ENCODE data around the gene BMPER.

BMPER gene

GRCh38 chr7:33907625-33908024 is 2.3 kb downstream of the BMPER start:
- Histone ChIP-seq H3K27ac (ENCODE audit: extremely low read depth, low read depth, low read length) (no peak overlapping the region), H3K4me3 (ENCODE audit: low read depth, low read length) (no peak overlapping the region), H3K36me3 (ENCODE audit: control insufficient read depth in 2 of 2, insufficient read depth in 1 of 2, low read length in 2 of 2) (no peaks in the 10 kb centered on the region), H3K4me1 (ENCODE audit: control insufficient read depth, insufficient read depth, low read length) (peaks cover 10% of the 10 kb centered on the region; the same call in 1 of the 2 replicates), H3K9me3 (ENCODE audit: control insufficient read depth, insufficient read depth, low read depth, low read length) (no peaks in the 10 kb centered on the region)
- POLR2A ChIA-PET = no interaction called here
- no peak for TF ChIP-seq ZNF510 (tag by site-specific recombination; IDR thresholded peaks at IDR 0.05; ENCODE audit: insufficient replicate concordance)
- peak; percentile 39; the same call in 1 of the 2 replicates for TF ChIP-seq SCRT2 (tag by site-specific recombination; IDR thresholded peaks at IDR 0.05)
- CTCF ChIA-PET = interaction anchor here (0.9 to 4.5 kb wide), 5 partner anchors 12 to 721 kb away, joined by 3 to 30 read pairs (median 11); no protein-coding TSS in a partner anchor

GRCh38 chr7:33909318-33909717 is 4.0 kb downstream of the BMPER start:
- peaks cover 3% of the 10 kb centered on the region; the same call in 1 of the 2 replicates for H3K4me1 ChIP-seq (ENCODE audit: control insufficient read depth, insufficient read depth, low read length)
- TF ChIP-seq TCF7L2 (IDR thresholded peaks at IDR 0.05; ENCODE audit: borderline replicate concordance, low read depth, low read length) = no peak
- no peak for TF ChIP-seq SALL2 (tag by site-specific recombination; IDR thresholded peaks at IDR 0.05; ENCODE audit: borderline replicate concordance)
- no peak for TF ChIP-seq KLF7 (tag by site-specific recombination; IDR thresholded peaks at IDR 0.05; ENCODE audit: borderline replicate concordance)
- no peak for TF ChIP-seq GFI1B (tag by site-specific recombination; IDR thresholded peaks at IDR 0.05)
- TF ChIP-seq ZNF658 (tag by site-specific recombination; IDR thresholded peaks at IDR 0.05) = no peak
- no peak overlapping the region for H3K27ac ChIP-seq (ENCODE audit: extremely low read depth, low read depth, low read length)
- no peak overlapping the region for H3K4me3 ChIP-seq (ENCODE audit: low read depth, low read length)
- POLR2A ChIA-PET = interaction anchor here (0.6 kb wide), 1 partner anchor 32 kb away, joined by 3 read pairs; no protein-coding TSS in a partner anchor
- no peaks in the 10 kb centered on the region for H3K36me3 ChIP-seq (ENCODE audit: control insufficient read depth in 2 of 2, insufficient read depth in 1 of 2, low read length in 2 of 2)
- H3K9me3 ChIP-seq (ENCODE audit: control insufficient read depth, insufficient read depth, low read depth, low read length) = no peaks in the 10 kb centered on the region
- CTCF ChIA-PET = interaction anchor here (0.7 to 4.5 kb wide), 6 partner anchors 13 to 179 kb away, joined by 3 to 30 read pairs (median 8); no protein-coding TSS in a partner anchor

- Histone ChIP-seq H3K4me3 (ENCODE audit: low read depth, low read length) (no peak overlapping the region), H3K4me1 (ENCODE audit: control insufficient read depth, insufficient read depth, low read length) (peaks cover 3% of the 10 kb centered on the region; the same call in 1 of the 2 replicates), H3K27ac (ENCODE audit: extremely low read depth, low read depth, low read length) (no peak overlapping the region), H3K36me3 (ENCODE audit: control insufficient read depth in 2 of 2, insufficient read depth in 1 of 2, low read length in 2 of 2) (no peaks in the 10 kb centered on the region), H3K9me3 (ENCODE audit: control insufficient read depth, insufficient read depth, low read depth, low read length) (no peaks in the 10 kb centered on the region)
- ChIA-PET POLR2A (no interaction called here), CTCF (interaction anchor here (0.7 to 4.5 kb wide), 6 partner anchors 14 to 178 kb away, joined by 3 to 30 read pairs (median 8); no protein-coding TSS in a partner anchor)
- no peak for TF ChIP-seq RBAK (tag by site-specific recombination; IDR thresholded peaks at IDR 0.05)
Observed at GRCh38 chr7:33909755-33910154, 4.4 kb downstream of the BMPER start.

GRCh38 chr7:33910756-33911155 is 5.4 kb downstream of the BMPER start:
- CTCF ChIA-PET = interaction anchor here (0.6 to 4.5 kb wide), 5 partner anchors 11 to 177 kb away, joined by 3 to 30 read pairs (median 4); no protein-coding TSS in a partner anchor
- POLR2A ChIA-PET = interaction anchor here (0.6 kb wide), 1 partner anchor 101 kb away, joined by 7 read pairs; no protein-coding TSS in a partner anchor
- H3K4me3 ChIP-seq (ENCODE audit: low read depth, low read length) = no peak overlapping the region
- no peaks in the 10 kb centered on the region for H3K36me3 ChIP-seq (ENCODE audit: control insufficient read depth in 2 of 2, insufficient read depth in 1 of 2, low read length in 2 of 2)
- peaks cover 3% of the 10 kb centered on the region; the same call in 1 of the 2 replicates for H3K4me1 ChIP-seq (ENCODE audit: control insufficient read depth, insufficient read depth, low read length)
- no peaks in the 10 kb centered on the region for H3K9me3 ChIP-seq (ENCODE audit: control insufficient read depth, insufficient read depth, low read depth, low read length)
- H3K27ac ChIP-seq (ENCODE audit: extremely low read depth, low read depth, low read length) = no peak overlapping the region
- no peak for TF ChIP-seq ZNF571 (tag by site-specific recombination; IDR thresholded peaks at IDR 0.05)
- no peak for TF ChIP-seq ZNF19 (tag by site-specific recombination; IDR thresholded peaks at IDR 0.05; ENCODE audit: low read depth)
- no peak for TF ChIP-seq ZNF677 (tag by site-specific recombination; IDR thresholded peaks at IDR 0.05)
- TF ChIP-seq ZNF175 (tag by site-specific recombination; IDR thresholded peaks at IDR 0.05) = no peak
- no peak for TF ChIP-seq ZSCAN5A (tag by site-specific recombination; IDR thresholded peaks at IDR 0.05)
- no peak for TF ChIP-seq ZNF585B (tag by site-specific recombination; IDR thresholded peaks at IDR 0.05)
- TF ChIP-seq ZNF621 (tag by site-specific recombination; IDR thresholded peaks at IDR 0.05) = no peak
- TF ChIP-seq HOXC10 (CRISPR knock-in tag; IDR thresholded peaks at IDR 0.05) = no peak
- no peak for TF ChIP-seq ZSCAN18 (tag by site-specific recombination; IDR thresholded peaks at IDR 0.05)
- no peak for TF ChIP-seq ZNF626 (tag by site-specific recombination; IDR thresholded peaks at IDR 0.05)
- no peak for TF ChIP-seq ZNF624 (tag by site-specific recombination; IDR thresholded peaks at IDR 0.05)
- TF ChIP-seq ZNF501 (tag by site-specific recombination; IDR thresholded peaks at IDR 0.05) = no peak
- TF ChIP-seq ZNF792 (tag by site-specific recombination; IDR thresholded peaks at IDR 0.05) = no peak
- no peak for TF ChIP-seq HOXA7 (CRISPR knock-in tag; IDR thresholded peaks at IDR 0.05; ENCODE audit: borderline replicate concordance)
- no peak for TF ChIP-seq ZNF341 (tag by site-specific recombination; IDR thresholded peaks at IDR 0.05; ENCODE audit: low read depth)
- TF ChIP-seq, protein P1, sequence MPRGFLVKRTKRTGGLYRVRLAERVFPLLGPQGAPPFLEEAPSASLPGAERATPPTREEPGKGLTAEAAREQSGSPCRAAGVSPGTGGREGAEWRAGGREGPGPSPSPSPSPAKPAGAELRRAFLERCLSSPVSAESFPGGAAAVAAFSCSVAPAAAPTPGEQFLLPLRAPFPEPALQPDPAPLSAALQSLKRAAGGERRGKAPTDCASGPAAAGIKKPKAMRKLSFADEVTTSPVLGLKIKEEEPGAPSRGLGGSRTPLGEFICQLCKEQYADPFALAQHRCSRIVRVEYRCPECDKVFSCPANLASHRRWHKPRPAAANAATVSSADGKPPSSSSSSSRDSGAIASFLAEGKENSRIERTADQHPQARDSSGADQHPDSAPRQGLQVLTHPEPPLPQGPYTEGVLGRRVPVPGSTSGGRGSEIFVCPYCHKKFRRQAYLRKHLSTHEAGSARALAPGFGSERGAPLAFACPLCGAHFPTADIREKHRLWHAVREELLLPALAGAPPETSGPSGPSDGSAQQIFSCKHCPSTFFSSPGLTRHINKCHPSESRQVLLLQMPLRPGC (tag by site-specific recombination; IDR thresholded peaks at IDR 0.05) = no peak
